CD4-positive, alpha-beta T cell treated with Interleukin-12 subunit alpha and Interleukin-12 subunit beta, for 1 hour (primary cell): ENCODE measurements around the gene SULT2B1.

Experiments
- DNase-seq: peaks from one replicate; pipeline ENCODE4 v3.0.0-alpha.2; 2020

SULT2B1 gene

DNA sequence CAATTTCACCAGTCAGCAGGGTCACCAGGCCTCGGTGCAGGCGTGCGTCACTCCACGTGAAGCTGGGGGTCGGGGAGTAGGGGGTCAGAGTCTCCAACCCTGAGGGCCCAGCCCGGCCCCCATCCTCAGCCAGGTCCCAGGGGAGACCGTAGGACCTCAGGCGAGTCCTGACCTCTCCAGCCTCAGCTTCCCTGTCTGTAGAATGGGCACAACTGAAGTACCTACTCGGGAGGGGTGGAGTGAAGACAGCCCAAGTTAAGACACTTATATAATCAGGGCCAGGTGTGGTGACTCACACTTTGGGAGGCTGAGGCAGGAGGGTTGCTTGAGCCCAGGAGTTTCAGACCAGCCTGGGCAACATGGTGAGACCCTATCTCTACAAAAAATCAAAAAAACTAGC lies 51.9 kb downstream of the SULT2B1 start:
- DNase-seq, result no peak

DNA sequence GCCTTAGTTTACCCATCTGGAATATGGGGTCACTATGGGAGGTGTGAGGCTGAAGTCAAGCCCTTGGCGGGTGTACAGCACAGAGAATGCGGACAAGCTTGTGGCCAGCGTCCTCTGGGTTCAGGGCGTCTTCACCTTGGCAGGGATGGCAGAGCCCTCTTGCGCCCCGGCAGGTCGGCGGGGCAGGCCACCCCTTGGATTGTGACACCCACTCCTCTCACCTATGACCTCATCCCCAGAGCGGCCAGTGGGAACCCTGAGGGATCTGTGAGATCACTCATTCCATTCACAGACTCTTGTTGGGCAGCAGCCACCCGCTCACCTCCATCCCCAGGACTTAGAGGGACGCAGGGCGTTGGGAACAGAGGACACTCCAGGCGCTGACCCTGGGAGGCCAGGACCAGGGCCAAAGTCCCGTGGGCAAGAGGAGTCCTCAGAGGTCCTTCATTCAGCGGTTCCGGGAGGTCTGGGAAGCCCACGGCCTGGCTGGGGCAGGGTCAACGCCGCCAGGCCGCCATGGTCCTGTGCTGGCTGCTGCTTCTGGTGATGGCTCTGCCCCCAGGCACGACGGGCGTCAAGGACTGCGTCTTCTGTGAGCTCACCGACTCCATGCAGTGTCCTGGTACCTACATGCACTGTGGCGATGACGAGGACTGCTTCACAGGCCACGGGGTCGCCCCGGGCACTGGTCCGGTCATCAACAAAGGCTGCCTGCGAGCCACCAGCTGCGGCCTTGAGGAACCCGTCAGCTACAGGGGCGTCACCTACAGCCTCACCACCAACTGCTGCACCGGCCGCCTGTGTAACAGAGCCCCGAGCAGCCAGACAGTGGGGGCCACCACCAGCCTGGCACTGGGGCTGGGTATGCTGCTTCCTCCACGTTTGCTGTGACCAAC lies 54.7 kb downstream of the SULT2B1 start, which contains the start of gene SPACA4:
Gene SPACA4, plus strand, starts transcription at position 280 of the 896 bp plus-strand sequence. Its CDS starts 237 bp downstream, at position 517.
- no peak for DNase-seq

DNA sequence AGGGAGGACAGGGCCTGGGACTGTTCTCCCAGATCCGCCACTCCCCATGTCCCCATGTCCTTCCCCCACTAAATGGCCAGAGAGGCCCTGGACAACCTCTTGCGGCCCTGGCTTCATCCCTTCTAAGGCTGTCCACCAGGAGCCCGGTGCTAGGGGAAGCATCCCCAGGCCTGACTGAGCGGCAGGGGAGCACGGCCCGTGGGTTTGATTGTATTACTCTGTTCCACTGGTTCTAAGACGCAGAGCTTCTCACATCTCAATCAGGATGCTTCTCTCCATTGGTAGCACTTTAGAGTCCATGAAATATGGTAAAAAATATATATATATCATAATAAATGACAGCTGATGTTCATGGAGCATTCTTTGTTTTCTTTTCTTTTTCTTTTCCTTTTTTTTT lies 55.4 kb downstream of the SULT2B1 start:
- DNase-seq, result no peak

DNA sequence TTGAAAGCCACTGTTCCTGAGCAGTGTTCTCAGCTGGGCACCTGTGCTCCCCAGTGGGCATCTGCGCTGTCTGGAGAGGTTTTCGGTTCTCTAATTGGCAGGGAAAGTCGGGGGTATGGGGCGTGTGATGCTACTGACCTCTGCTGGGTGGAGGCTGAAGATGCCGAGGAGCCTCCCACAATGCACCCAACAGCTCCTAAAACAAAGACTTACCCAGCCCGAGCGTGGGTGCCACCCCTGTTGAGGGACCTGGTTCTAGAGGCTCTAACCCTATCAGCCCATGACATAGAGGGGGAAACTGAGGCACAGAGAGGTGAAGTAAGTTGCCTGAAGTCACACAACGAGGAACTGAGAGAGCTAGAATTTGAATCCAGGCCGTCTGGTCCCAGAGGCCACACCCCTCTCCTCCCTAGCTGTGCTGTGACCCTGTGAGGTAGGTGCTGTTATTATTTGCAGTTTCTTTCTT lies 56.9 kb downstream of the SULT2B1 start:
- peak; percentile 74 for DNase-seq

DNA sequence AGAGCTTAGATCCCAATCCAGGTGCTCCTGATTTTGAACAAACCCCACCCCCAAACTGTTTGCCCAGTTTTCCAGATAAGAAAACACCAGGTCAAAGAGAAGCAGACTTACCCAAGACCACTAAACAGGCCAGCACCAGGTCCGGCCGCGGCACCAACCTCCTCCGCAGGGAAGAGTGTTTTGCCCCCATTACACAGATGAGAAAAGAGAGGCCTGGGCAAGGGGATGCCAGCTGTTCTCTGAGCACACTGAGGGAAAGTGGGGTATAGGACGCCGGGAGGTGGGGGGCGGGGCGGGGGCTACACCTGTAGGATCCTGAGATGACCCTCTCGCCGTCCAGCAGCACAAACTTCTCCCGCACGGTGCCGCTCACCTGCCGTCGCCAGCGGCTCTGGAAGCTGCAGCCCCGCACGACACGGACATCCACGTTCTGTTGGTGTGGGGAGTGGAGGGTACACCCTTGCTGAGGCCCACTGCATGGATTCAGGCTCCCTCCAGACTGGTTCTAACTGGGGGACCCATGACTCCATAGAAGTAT lies 57.7 kb downstream of the SULT2B1 start:
- no peak for DNase-seq

DNA sequence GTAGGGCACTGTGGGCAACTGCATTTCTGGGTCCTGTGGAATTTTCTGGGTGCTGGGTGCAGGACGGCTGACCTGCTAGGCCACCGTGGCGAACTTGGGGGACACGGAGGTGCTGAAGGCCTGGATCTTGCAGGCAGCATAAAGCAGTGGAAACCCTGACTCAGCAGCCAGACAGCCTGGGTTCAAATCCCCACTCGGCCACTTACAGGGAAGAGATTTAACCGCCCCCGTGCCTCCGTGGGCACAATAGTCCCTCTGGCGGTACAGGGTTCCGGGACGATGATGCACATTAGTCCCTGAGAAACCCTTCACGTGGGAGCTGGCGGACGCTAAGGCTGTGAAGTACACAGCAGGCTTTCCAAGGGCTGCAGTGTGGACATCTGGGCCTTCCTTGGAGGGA lies 59.9 kb downstream of the SULT2B1 start:
- no peak for DNase-seq

DNA sequence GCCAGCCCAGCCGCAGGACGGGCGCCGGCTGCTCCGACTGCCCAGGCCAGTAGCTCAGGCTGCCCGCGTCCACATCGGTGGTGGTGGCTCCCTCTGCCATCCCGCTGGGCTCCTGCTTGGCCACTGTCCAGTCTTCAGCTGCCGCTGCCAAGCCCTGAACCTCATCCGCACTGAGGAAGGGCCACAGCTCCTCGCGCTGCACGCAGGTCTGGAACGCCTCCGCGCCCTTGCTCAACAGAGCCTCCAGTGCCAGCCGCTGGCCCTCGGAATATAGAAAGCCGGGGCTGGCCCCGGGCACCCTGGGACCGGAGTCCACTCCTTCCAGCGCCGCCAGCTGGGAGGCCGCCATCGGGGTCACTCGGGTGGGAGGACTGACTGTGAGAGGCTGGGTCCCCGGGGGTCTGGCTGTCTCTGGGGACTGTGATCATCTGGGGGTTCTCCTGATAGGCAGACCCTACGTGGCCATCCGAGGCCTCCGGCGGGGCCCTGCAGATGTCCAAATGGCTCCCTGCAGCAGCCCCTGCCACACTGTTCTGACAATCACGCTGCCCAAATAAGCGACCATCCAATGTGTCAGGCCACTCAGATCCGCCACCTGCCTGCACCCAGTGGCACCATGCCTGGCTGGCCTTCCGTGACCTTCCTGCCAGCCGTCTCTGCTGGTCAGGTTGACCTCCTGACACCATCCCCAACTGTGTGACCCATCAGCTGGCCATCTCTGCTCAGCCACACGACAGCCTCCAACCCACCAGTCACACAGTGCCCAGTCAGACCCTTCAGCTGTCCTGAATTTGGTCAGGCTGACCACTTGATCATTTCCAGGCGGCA lies 61.3 kb downstream of the SULT2B1 start:
- no peak for DNase-seq

DNA sequence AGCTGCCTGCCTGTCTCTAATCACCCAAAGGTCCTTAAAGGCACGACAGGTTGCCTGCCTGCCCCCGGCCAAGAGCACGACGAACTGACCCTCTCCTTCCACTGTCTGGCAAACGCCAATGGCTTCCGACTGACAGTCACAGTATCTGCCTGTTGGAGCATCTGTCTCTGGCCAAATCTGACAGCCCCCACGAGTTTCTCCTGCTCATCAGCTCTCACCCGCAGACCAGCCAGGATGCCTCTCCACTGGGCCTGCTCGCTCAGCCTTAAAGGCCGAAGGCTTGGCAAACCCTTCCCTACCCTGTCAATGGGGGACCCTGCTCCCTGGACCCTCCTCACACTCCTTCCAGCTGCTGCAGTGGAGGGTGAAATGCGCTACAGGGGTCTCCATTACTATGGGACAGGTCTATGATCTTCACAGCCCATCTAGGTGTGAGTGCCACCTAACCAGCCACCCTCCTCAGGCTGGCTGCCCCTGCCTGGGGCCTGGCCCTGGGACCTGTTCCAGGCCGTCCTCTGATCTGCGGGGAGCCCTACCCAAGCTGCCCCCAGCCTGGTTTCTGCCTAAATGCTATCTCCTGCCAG lies 62.0 kb downstream of the SULT2B1 start:
- DNase-seq, result no peak

DNA sequence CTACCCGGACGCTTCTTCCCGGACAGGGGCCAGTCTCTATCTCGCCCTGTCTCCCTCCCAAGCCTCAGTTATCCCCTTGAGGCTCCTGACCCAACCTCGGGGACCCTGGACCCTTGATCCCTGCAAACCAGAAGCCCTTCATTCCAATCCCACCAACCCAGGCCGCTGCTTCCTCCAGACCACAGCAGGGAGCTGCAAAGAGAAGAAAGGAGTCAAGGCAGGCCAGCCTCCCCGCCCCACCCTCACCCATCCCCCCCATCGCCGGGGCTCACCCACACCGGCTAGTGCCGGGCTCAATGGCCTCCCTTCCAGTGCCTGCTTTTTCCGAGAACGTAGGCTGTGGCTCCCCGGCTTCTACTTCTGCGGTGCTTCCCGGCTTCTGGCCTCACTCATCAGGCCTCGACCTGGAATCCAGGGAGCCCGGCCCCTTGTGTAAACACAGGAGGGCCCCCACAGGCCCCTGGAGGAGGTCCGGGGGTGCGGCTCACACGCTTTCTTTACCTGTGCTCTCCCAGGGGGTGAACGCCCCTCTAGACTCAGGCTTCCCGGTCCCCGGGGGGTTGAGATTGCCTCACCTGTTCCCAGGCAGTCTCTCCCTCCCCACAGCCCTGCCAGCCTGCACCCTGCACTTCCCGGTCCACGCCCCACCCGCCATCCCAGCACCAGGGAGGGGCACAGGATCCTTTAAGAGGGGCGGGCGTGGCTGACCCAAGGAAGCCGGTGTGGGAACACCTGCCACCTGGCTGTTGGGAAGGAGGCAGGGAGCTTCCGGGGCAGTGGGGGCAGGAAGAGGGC lies 62.7 kb downstream of the SULT2B1 start, which contains the start of gene FAM83E:
Gene FAM83E, minus strand, starts transcription at position 641 of the 795 bp plus-strand sequence. CDS start 1,704 bp downstream, outside the sequence.
- no peak for DNase-seq

DNA sequence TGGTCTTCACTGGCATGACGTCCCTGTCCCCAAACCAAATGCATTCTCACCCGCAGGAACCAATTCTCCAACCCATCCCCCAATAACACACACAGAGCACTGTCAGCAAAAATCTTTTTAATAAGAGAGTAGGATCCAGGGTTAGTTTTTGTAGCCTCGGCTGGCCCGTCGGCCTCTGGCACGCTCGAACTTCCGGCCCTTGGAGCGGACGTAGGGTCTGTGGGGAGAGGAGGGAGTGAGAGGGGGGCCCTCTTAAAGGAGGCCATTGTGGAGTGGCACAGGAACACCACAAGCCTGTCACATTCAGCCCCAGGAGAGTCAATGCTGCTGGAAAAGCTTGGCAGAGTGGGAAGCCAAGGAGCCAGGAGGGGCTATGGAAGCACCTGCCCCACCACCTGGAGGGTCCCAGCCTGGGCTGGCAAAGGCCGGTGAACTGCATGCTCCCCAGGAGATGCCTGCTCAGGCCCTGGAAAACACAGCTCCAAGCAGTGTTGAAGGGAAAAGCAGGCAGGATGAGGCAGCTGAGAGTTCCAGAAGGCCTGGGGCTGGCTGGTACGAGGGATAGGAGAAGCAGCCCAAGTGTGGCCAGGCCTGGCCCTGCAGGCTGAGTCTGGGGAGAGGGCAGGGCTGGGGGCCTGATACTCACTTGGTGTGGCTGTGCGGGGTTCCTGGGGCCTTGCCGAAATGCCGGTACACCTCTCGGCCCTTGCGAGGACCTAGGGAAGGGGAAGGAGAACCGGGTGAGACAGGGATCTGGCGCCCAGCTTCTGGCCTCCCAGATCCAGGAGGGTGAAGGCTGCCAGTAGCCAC lies 63.5 kb downstream of the SULT2B1 start:
- no peak for DNase-seq

DNA sequence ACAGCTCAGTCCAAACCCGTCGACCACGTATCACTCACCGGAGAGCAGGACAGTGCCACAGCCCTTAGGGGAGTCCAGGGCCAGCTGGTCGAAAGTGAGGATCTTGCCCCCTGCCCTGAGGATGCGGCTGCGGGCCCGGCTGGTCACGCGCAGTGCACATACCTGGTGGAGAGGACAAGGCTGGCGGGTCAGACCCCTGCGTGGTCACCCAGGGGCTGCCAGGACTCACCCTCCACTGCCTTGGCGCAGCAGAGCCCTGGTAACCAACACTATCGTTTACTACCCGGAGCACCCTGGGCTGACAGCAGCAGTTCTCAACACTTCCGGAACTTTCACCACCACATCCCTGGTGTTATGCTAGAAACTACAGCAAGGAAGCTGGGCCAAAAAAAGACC lies 64.1 kb downstream of the SULT2B1 start:
- DNase-seq, result no peak

DNA sequence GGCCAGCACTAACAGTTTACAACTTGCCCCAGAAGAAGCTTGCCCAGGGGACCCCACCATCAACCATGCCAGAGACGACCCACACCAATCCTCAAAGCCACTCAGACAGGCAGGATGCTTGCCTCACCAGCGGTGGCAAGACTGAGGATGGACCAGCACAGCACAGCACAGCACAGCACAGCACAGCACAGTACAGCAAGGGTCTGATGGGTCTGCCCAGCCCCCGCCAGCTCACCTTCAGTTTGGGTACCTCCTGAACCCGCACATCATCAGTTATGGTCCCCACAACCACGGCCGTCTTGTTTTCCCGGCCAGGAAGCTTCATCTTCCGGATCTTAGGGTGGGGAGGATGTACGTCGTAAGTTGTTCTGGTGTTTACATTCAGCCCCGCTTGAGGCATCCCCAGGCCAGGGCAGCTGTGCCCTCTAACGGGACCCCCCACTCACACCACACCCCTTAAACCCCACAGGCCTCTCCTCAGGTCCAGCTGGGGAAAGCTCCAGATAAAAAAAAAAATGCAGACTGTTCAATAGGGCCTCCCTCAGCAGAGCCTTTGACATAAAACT lies 64.6 kb downstream of the SULT2B1 start:
- DNase-seq, result no peak

DNA sequence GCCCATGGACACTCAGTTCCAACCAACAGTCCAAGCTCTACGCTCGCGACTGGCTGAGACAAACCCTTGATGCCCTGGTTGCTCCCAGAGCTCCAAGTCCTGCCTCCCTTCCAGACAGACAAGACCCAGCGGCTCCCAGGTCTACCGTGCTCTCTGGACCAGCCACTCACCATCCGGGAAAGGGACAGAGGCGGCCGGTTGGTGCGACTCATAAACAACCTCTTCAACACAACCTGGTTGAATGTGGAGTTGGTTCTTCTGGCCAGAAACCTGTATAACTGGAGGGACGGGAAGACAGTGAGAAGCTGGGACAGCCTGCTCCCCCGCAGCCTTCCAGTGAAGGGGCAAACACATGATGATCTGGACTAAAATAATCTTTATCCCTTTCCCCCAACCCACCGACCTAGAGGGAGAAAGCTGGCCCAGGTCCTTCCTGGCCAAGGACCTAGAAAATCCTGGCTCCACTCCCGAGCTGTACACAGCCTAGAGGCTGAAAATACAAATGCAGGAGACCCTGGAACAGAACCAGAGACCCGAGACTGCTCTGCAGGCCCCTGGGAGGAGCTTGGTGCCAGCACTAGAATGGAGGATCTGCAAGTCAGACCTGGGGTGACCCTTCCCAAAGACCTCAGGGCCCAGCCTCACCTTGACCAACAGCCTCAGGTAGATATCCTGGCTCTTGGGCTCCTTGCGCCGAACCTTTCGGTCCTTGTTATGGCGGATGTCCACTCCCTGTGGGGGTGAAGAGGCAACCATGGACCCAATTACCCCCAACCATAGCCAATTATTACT lies 65.4 kb downstream of the SULT2B1 start:
- no peak for DNase-seq

DNA sequence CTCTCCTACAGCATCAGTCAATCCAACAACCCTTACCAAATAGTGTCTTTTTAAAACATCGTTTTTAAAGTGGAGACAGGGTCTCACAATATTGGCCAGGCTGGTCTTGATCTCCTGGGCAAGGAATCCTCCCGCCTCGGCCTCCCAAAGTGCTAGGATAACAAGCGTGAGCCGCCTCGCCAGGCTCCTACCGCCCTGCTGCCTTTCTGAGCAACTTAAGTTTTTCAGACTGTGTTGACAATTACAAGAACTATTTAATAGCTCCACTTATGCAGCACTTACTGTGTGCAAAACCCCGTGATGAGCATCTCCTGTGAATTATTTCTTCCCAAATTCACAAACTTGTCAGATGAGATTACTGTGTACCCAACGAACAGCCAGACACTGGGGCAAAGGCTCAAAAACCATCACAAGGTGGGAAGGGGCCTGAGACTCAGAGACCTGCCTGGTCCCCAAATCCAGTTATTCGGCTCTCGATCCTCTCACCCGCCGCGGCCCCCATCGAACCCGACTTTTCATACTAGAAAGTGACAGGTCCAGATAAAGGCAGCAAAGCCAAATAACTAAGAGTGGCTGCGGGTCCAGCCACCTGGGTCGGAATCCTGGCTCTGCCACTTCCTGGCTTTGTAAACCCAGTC lies 66.4 kb downstream of the SULT2B1 start:
- DNase-seq, result no peak

DNA sequence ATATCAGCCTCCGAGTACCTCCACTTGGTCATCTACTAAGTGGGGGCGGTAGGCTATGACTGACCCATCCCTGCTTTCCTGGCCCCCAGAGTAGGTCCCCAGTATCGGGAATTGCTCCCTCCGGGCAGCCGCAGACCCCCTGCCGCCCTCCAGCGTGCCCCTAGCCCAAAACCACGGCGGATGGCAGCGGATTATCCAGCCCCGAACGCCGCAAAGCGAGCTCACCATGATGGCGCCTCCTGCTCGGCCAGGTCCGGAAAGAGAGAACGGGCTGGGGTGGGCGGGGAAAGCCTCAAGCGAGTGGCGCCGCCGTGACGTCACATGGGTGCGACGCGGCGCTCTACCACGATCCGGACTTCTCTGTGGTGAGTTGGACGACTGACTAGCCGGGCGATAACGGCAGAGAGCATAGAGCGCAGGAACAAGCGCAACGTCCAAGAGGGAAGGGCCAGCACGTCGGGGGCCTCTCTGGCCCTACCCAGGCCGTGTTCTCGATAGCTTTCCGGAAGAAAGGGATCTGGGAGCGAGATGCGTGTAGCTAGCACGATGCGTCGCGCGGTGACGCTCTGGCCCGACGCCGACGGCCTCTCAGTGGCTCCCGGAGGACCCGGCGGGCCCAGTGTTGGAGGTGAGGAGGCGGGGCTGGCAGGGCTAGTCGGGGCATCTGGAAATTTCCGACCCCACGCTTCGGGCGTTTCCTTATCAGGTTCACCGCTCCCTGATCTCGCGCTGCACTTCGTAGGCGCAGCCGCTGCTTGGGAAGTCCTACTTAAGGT lies 67.1 kb downstream of the SULT2B1 start, which contains the start of the genes RPL18 and SPHK2:
Gene RPL18, minus strand, starts transcription at position 263 of the 776 bp plus-strand sequence. Its CDS starts 35 bp downstream, at position 228.
Gene SPHK2, plus strand, starts transcription at position 591 of the 776 bp plus-strand sequence. CDS start 1,009 bp downstream, outside the sequence.
- DNase-seq, result peak; percentile 97

DNA sequence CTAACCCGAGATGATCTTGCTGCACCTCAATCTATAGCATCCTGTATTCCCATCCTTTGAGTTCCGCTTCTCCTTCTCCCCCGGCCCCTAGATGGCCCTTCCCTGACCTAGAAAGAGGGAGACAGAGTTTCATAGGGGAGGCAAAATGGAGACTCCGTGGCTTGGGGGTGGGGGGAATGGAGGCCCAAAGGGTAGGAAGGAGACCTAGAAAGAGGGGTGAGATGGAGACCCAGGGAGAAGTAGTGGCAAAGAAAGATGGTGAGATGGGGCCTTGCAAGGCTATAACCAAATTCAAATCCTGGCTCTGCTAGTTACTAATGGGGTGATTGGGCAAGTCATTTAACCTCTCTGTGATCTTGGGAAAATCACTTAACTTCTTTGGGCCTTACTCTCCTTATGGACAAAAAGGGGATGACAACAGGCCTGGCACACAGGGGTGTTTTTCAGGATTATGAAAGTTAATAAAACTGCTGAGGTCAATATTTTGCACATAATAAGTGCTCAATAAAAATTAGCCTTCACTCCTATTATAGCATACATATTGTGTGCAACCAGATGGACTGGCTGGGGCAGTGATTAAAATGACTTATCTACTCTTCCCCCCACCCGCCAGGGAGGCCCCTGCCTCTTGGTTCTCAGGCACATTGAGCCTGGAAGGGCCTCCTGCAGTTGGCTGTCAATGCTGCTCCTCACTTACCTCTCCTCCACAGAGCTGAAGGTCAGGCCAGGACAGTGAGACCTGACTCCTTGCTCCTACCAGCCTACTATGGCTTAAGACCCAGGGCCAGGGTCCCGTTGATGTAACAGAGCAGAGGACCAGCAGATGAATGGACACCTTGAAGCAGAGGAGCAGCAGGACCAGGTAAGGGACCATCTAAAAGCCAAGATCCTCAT lies 68.0 kb downstream of the SULT2B1 start:
- no peak for DNase-seq

DNA sequence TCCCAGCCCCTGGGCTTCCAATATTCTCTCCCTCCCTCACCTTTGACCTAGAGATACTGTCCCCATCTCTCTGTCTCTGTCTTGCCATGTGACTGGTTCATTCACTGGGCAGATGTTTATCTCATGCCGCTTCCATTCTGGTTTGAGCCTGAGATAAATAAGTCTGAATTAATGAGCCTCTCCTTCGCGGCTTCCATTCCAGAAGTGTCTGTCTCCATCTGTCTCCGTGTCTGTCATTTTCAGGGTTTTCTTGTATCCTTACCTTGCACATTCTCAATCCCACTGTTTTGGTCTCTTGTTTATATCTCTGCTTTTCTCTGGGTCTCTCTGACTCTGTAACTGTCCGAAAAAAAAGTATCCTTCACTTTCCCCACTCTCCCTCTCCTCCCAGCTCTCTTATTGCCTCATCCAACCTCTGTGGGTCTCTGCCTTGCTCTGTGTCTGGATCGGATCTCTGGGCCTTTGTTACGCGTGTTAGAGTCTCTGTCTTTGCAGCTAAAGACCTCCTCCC lies 71.6 kb downstream of the SULT2B1 start:
- no peak for DNase-seq
